Neutrophil (primary cell): ENCODE measurements around the gene BRINP3.

ENCODE experiments used
- H3K27ac ChIP-seq: fragments of 200-600 bp; sonication (generic); 2 replicates; pipeline ENCODE4 v1.5.1; 2016; ENCODE audit warnings: mild to moderate bottlenecking, moderate library complexity
- H3K27me3 ChIP-seq: fragments of 200-600 bp; sonication (generic); 2 replicates; pipeline ENCODE4 v1.6.0; 2016; ENCODE audit warnings: mild to moderate bottlenecking
- H3K36me3 ChIP-seq: fragments of 200-600 bp; sonication (generic); 2 replicates; pipeline ENCODE4 v1.5.1; 2017
- H3K4me1 ChIP-seq, 2 experiments: fragments of 200-600 bp in 1 of 2; sonication (generic) in 1 of 2; 1 replicate in 1 of 2; 2 replicates in 1 of 2; pipeline versions ENCODE4 v1.5.1 to v1.6.1; 2013 to 2016; ENCODE audit warnings: low read depth in 1 of 2, low read length in 1 of 2, mild to moderate bottlenecking in 1 of 2, moderate library complexity in 1 of 2; ENCODE audit not compliant: control insufficient read depth in 1 of 2, insufficient read depth in 1 of 2
- H3K4me3 ChIP-seq, 2 experiments: fragments of 200-600 bp in 1 of 2; sonication (generic) in 1 of 2; 1 replicate in 1 of 2; 2 replicates in 1 of 2; pipeline ENCODE4 v1.5.1; 2013 to 2016; ENCODE audit warnings: low read depth in 1 of 2, low read length in 1 of 2, mild to moderate bottlenecking in 1 of 2, moderate library complexity in 1 of 2
- H3K9me3 ChIP-seq: fragments of 200-600 bp; sonication (generic); 2 replicates; pipeline ENCODE4 v1.5.1; 2016
- CTCF ChIP-seq: fragments of 200-600 bp; sonication (generic); IDR thresholded peaks from 2 replicates; pipeline ENCODE4 v1.5.1; 2016; ENCODE audit warnings: antibody characterized with exemption

BRINP3 gene

GRCh38 chr1:190168116-190168892, 309.4 kb downstream of the BRINP3 start:
- no peak for TF ChIP-seq CTCF
- H3K4me1 ChIP-seq: no peaks in the 10 kb centered on the region
- no peak overlapping the region for H3K27ac ChIP-seq
- no peak overlapping the region for H3K4me3 ChIP-seq
- H3K9me3 ChIP-seq: no peaks in the 10 kb centered on the region
- no peaks in the 10 kb centered on the region for H3K27me3 ChIP-seq
- H3K36me3 ChIP-seq: no peaks in the 10 kb centered on the region

GRCh38 chr1:190159146-190159545, 318.5 kb downstream of the BRINP3 start:
- no peak overlapping the region for H3K4me3 ChIP-seq
- no peaks in the 10 kb centered on the region for H3K27me3 ChIP-seq
- H3K36me3 ChIP-seq: no peaks in the 10 kb centered on the region
- TF ChIP-seq CTCF: no peak
- no peaks in the 10 kb centered on the region for H3K9me3 ChIP-seq
- H3K4me1 ChIP-seq: no peaks in the 10 kb centered on the region
- H3K27ac ChIP-seq: no peak overlapping the region

- Histone ChIP-seq H3K27ac (no peak overlapping the region), H3K4me1 (no peaks in the 10 kb centered on the region), H3K4me3 (no peak overlapping the region), H3K27me3 (no peaks in the 10 kb centered on the region), H3K9me3 (no peaks in the 10 kb centered on the region), H3K36me3 (no peaks in the 10 kb centered on the region)
- no peak for TF ChIP-seq CTCF
Observed at GRCh38 chr1:190154744-190155143, 322.9 kb downstream of the BRINP3 start.

GRCh38 chr1:190147616-190148015, 330.0 kb downstream of the BRINP3 start:
- TF ChIP-seq CTCF: no peak
- Histone ChIP-seq H3K36me3 (no peaks in the 10 kb centered on the region), H3K4me3 (no peak overlapping the region), H3K27ac (no peak overlapping the region), H3K27me3 (no peaks in the 10 kb centered on the region), H3K9me3 (no peaks in the 10 kb centered on the region), H3K4me1 (no peaks in the 10 kb centered on the region)

GRCh38 chr1:190144650-190145049, 333.0 kb downstream of the BRINP3 start:
- no peak for TF ChIP-seq CTCF

More at GRCh38 chr1:190144650-190145049, 333.0 kb downstream of the BRINP3 start:
- Histone ChIP-seq H3K27ac (no peak overlapping the region), H3K9me3 (no peaks in the 10 kb centered on the region), H3K4me1 (no peaks in the 10 kb centered on the region), H3K4me3 (no peak overlapping the region), H3K36me3 (no peaks in the 10 kb centered on the region), H3K27me3 (no peaks in the 10 kb centered on the region)
